ENCODE results near the gene MVB12B.

- TF ChIP-seq CTCF (conservative IDR thresholded peaks at IDR 0.05; ENCODE audit: low read depth, low read length) = no peak
- no peak for TF ChIP-seq POLR2A (IDR thresholded peaks at IDR 0.05; ENCODE audit: low read depth, low read length)
- no peak for TF ChIP-seq RFX5 (IDR thresholded peaks at IDR 0.05; ENCODE audit: low read depth, low read length)
Observed at GRCh38 chr9:126316085-126316655, 10.5 kb upstream of the MVB12B start.
